Measurements from ENCODE around the gene KIAA1143. TPM values are rescaled to one million over a fixed set of nuclear protein-coding genes. Genes with fewer than 3 reads are reported as not detected.

The KIAA1143 gene
- total and polyA plus RNA-seq, 2 of the 13 experiments (the other 11 are each of a cell fraction or from before 2014, with no cell fraction given), result 9.9 to 27.2 TPM

DNA sequence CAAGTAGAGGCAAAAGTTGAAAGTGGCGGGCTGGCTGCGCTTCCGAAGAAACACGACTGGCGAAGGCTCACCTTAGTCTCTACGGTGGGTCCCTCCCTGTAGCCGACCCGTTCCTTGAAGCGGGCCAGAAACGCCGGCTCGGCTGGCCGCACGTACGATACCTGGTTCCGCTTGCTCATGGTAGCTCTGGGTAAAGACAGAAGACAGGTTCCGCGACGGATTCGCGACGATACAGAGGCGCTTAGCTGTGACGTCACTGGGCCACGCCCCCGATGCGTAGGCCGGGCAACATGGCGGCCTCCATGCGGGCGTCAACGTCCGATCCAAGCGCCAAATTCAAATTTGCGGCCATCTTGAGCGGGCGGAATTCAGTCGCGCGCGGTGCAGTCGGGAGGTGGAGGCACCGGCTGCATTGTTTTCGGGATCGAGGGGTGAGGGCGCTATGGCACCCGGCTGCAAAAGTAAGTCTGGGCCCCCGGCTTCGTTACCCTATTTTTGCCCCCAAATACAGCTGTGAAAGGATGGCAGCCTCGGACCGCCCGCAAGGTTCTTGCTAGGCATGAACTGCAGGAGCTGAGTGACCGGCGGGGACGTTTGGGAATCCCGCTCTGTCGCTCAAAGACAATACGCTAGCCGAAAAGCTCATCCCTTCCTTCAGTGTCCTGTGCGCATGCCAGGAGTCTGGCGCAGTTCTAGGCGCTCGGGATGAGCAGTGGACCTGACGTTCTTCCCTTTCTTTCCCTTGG is at the start of gene KIAA1143, which contains the start of gene KIF15 (continued):
- peak; percentile 58; the same call in 1 of the 2 replicates for TF ChIP-seq EED (CRISPR knock-in tag; IDR thresholded peaks at IDR 0.05)
- peak; percentile 20; the same call in 1 of the 2 replicates for TF ChIP-seq BRD4 (CRISPR knock-in tag; IDR thresholded peaks at IDR 0.05)
- TF ChIP-seq ARNTL (CRISPR knock-in tag; IDR thresholded peaks at IDR 0.05), result no peak
- peak; percentile 28; the same call in 1 of the 2 replicates for TF ChIP-seq ZNF547 (CRISPR knock-in tag; IDR thresholded peaks at IDR 0.05)
- TF ChIP-seq ZNF891 (CRISPR knock-in tag; IDR thresholded peaks at IDR 0.05), result no peak; the same call in 1 of the 2 replicates
- TF ChIP-seq ZNF234 (CRISPR knock-in tag; conservative IDR thresholded peaks at IDR 0.05), result no peak
- no peak for TF ChIP-seq NFIB (CRISPR knock-in tag; IDR thresholded peaks at IDR 0.05; ENCODE audit: borderline replicate concordance)
- no peak for TF ChIP-seq MZF1 (CRISPR knock-in tag; IDR thresholded peaks at IDR 0.05; ENCODE audit: borderline replicate concordance)
- TF ChIP-seq ZNF607 (CRISPR knock-in tag; IDR thresholded peaks at IDR 0.05; ENCODE audit: borderline replicate concordance), result peak; percentile 74; the same call in 1 of the 2 replicates
- no peak for TF ChIP-seq ZNF337 (CRISPR knock-in tag; IDR thresholded peaks at IDR 0.05; ENCODE audit: borderline replicate concordance, low read depth)
- peak; percentile 93 for TF ChIP-seq MAX (IDR thresholded peaks at IDR 0.05)
- TF ChIP-seq ZNF350 (CRISPR knock-in tag; IDR thresholded peaks at IDR 0.05; ENCODE audit: borderline replicate concordance, low read depth), result peak; percentile 93
- peak; percentile 86; the same call in 1 of the 2 replicates for TF ChIP-seq ZNF724P (CRISPR knock-in tag; IDR thresholded peaks at IDR 0.05; ENCODE audit: borderline replicate concordance)
- peak; percentile 32; the same call in 1 of the 2 replicates for TF ChIP-seq PPARG (CRISPR knock-in tag; conservative IDR thresholded peaks at IDR 0.05)
- TF ChIP-seq ZMYM4 (CRISPR knock-in tag; IDR thresholded peaks at IDR 0.05), result peak; percentile 97
- no peak for TF ChIP-seq ATM (IDR thresholded peaks at IDR 0.05; ENCODE audit: borderline replicate concordance)
- TF ChIP-seq ZNF430 (CRISPR knock-in tag; IDR thresholded peaks at IDR 0.05), result peak; percentile 87
- TF ChIP-seq TARDBP (CRISPR knock-in tag; IDR thresholded peaks at IDR 0.05), result peak; percentile 71
- no peak; the same call in 1 of the 2 replicates for TF ChIP-seq CEBPG (CRISPR knock-in tag; IDR thresholded peaks at IDR 0.05)
- no peak for TF ChIP-seq GZF1 (CRISPR knock-in tag; IDR thresholded peaks at IDR 0.05)
- TF ChIP-seq, protein P1, sequence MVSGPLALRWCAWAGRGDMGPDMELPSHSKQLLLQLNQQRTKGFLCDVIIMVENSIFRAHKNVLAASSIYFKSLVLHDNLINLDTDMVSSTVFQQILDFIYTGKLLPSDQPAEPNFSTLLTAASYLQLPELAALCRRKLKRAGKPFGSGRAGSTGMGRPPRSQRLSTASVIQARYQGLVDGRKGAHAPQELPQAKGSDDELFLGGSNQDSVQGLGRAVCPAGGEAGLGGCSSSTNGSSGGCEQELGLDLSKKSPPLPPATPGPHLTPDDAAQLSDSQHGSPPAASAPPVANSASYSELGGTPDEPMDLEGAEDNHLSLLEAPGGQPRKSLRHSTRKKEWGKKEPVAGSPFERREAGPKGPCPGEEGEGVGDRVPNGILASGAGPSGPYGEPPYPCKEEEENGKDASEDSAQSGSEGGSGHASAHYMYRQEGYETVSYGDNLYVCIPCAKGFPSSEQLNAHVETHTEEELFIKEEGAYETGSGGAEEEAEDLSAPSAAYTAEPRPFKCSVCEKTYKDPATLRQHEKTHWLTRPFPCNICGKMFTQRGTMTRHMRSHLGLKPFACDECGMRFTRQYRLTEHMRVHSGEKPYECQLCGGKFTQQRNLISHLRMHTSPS (CRISPR knock-in tag; IDR thresholded peaks at IDR 0.05; ENCODE audit: low read depth), result no peak
- peak; percentile 66; the same call in 1 of the 2 replicates for TF ChIP-seq JDP2 (CRISPR knock-in tag; IDR thresholded peaks at IDR 0.05; ENCODE audit: borderline replicate concordance)
- no peak for TF ChIP-seq DPF2 (CRISPR knock-in tag; IDR thresholded peaks at IDR 0.05; ENCODE audit: borderline replicate concordance, low read depth)
- TF ChIP-seq SMARCC2 (IDR thresholded peaks at IDR 0.05), result no peak
- TF ChIP-seq CENPX (CRISPR knock-in tag; IDR thresholded peaks at IDR 0.05), result no peak
- no peak for TF ChIP-seq IKZF4 (CRISPR knock-in tag; IDR thresholded peaks at IDR 0.05; ENCODE audit: borderline replicate concordance, low read depth, not compliant biosample characterization)
- no peak for TF ChIP-seq ATRX (CRISPR knock-in tag; IDR thresholded peaks at IDR 0.05; ENCODE audit: borderline replicate concordance)
- TF ChIP-seq U2AF1 (optimal IDR thresholded peaks at IDR 0.05; ENCODE audit: low read depth, low read length), result no peak
- peak; percentile 64; the same call in 1 of the 2 replicates for TF ChIP-seq ZNF12 (CRISPR knock-in tag; IDR thresholded peaks at IDR 0.05)
- no peak for TF ChIP-seq POLR2AphosphoS2 (IDR thresholded peaks at IDR 0.05; ENCODE audit: low read depth, low read length)
- no peak for TF ChIP-seq XBP1 (CRISPR knock-in tag; IDR thresholded peaks at IDR 0.05)
- TF ChIP-seq ZNF792 (CRISPR knock-in tag; IDR thresholded peaks at IDR 0.05), result peak; percentile 68; the same call in 1 of the 2 replicates
- TF ChIP-seq HHEX (CRISPR knock-in tag; IDR thresholded peaks at IDR 0.05), result no peak

Measured in HepG2 (cell line).